ENCODE data around the gene SPATA45.

Gene SPATA45

GRCh38 chr1:212780759-212781158 is 66.7 kb downstream of the SPATA45 start:
- POLR2A ChIA-PET, result interaction anchor here (1.1 kb wide), 1 partner anchor 172 kb away, joined by 3 read pairs; the partner anchor contains the start of gene ATF3
- Histone ChIP-seq H3K27ac (ENCODE audit: extremely low read depth, low read depth, low read length) (no peak overlapping the region), H3K4me3 (ENCODE audit: low read depth, low read length) (no peak overlapping the region), H3K4me1 (ENCODE audit: control insufficient read depth, insufficient read depth, low read length) (no peaks in the 10 kb centered on the region), H3K9me3 (ENCODE audit: control insufficient read depth, insufficient read depth, low read depth, low read length) (no peaks in the 10 kb centered on the region), H3K36me3 (ENCODE audit: control insufficient read depth in 2 of 2, insufficient read depth in 1 of 2, low read length in 2 of 2) (peaks cover 19 to 64% of the 10 kb centered on the region in 2 experiments)
- TF ChIP-seq SCRT1 (tag by site-specific recombination; IDR thresholded peaks at IDR 0.05; ENCODE audit: borderline replicate concordance) (no peak), ZNF112 (tag by site-specific recombination; IDR thresholded peaks at IDR 0.05) (no peak), ZNF677 (tag by site-specific recombination; IDR thresholded peaks at IDR 0.05) (no peak), ZNF416 (tag by site-specific recombination; IDR thresholded peaks at IDR 0.05) (no peak), ZNF155 (tag by site-specific recombination; IDR thresholded peaks at IDR 0.05) (no peak), ZNF561 (tag by site-specific recombination; IDR thresholded peaks at IDR 0.05; ENCODE audit: borderline replicate concordance) (no peak), ZNF48 (tag by site-specific recombination; IDR thresholded peaks at IDR 0.05) (no peak)
- TF ChIP-seq, protein P1, sequence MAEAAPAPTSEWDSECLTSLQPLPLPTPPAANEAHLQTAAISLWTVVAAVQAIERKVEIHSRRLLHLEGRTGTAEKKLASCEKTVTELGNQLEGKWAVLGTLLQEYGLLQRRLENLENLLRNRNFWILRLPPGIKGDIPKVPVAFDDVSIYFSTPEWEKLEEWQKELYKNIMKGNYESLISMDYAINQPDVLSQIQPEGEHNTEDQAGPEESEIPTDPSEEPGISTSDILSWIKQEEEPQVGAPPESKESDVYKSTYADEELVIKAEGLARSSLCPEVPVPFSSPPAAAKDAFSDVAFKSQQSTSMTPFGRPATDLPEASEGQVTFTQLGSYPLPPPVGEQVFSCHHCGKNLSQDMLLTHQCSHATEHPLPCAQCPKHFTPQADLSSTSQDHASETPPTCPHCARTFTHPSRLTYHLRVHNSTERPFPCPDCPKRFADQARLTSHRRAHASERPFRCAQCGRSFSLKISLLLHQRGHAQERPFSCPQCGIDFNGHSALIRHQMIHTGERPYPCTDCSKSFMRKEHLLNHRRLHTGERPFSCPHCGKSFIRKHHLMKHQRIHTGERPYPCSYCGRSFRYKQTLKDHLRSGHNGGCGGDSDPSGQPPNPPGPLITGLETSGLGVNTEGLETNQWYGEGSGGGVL (tag by site-specific recombination; IDR thresholded peaks at IDR 0.05), result no peak
- TF ChIP-seq, protein P2, sequence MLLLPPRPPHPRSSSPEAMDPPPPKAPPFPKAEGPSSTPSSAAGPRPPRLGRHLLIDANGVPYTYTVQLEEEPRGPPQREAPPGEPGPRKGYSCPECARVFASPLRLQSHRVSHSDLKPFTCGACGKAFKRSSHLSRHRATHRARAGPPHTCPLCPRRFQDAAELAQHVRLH (tag by site-specific recombination; IDR thresholded peaks at IDR 0.05), result no peak
- CTCF ChIA-PET, result interaction anchor here (1.3 to 2.6 kb wide), 5 partner anchors 11 to 324 kb away, joined by 7 to 22 read pairs (median 13); partner anchors contain the start of genes NSL1 and TATDN3
